Colonic mucosa (tissue), 4 donors: ENCODE data around the gene MRGPRG. TPM values are rescaled to one million over a fixed set of nuclear protein-coding genes. Genes with fewer than 3 reads are reported as not detected.

Experiments
- DNase-seq: peaks from one replicate; pipeline ENCODE4 v3.0.0-alpha.2; 2020
- H3K27ac ChIP-seq: fragments of 200-600 bp; one replicate; pipeline ENCODE4 v1.8.0; 2021
- H3K27me3 ChIP-seq: fragments of 200-600 bp; one replicate; pipeline ENCODE4 v1.8.0; 2021
- H3K36me3 ChIP-seq: fragments of 200-600 bp; one replicate; pipeline ENCODE4 v1.8.0; 2021
- H3K4me1 ChIP-seq: fragments of 200-600 bp; one replicate; pipeline ENCODE4 v1.8.0; 2021; ENCODE audit warnings: mild to moderate bottlenecking
- H3K4me3 ChIP-seq: fragments of 200-600 bp; one replicate; pipeline ENCODE4 v1.8.0; 2021
- H3K9ac ChIP-seq, 2 donors: one replicate each; pipeline ENCODE4 v1.7.0; 2013; ENCODE audit warnings: control low read depth in 2 of 2, low read depth in 2 of 2, low read length in 2 of 2
- H3K9me3 ChIP-seq: fragments of 200-600 bp; one replicate; pipeline ENCODE4 v1.8.0; 2021
- intact Hi-C: fragments of 100-400 bp; cut with DNase I; formaldehyde crosslinking; loops from one replicate; pipeline ENCODE4 v1.14.1; 2022
- total RNA-seq, 2 donors: library from RNA; stranded (reverse); fragmentation: NEBNext Ultra II Directional in 1 of 2; extraction: Animal tissue kit (Norgen Biotek cat#: 25700) in 1 of 2; gene quantifications; one replicate each; pipeline ENCODE4 v1.2.1, GENCODE V29; 2021
- TF ChIP-seq, protein P1 (sequence below): fragments of 200-600 bp; IDR thresholded peaks from one replicate; pipeline ENCODE4 v1.8.0; 2022; ENCODE audit warnings: antibody characterized with exemption, mild to moderate bottlenecking
- donor health status: healthy.
- donor health status: DM: no; HTN: no; CAD: no.
- donor health status: DM: no; HTN: no; CAD: no.

The MRGPRG gene
- total RNA-seq, 2 donors from 2014 or later, result not detected

DNA sequence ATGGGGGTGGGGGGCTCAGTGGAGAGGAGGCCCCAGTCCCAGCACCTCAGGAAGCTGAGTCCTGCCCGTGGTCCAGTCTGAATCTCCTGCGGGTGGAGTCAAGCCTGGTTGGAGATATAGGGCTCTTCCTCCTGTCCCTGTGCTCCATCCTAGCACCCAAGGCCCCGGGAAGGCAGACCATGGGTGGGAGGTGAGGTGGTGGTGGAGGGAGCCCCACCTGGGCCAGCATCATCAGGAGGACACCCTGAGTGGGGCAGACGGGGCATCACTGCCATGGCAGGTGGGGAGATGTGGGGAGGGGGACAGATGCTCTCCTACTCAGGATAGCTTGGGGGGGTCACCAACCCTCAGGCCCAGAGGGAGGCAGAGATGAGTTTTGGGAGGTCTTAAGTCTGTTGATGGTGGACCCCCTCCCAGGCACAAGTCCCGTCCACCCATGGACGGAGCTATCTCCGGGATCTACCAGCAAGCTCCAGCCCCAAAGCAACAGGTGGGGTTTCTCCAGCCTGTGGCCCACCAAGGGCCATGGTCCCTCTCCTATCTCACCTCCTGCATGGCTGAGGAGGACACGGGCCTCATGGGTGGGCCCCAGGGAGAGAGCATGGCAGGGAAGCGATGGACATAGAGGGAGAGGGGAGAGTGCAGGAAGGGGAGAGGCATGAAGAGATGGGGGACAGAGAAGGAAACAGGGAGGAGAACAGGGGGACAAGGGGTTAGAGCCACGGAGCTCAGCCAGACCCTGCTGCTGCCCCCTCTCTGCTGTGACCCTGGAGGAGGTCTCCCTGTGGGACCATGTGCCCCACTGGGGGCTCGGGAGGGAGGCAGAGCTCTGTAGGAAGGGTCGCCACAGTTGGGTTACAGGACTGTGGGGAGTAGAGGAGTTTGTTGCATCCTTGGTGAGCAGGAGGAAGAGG, 12.3 kb upstream of the MRGPRG start:
- Histone ChIP-seq H3K27me3 (no peaks in the 10 kb centered on the region), H3K27ac (no peak overlapping the region)
- DNase-seq, result no peak

DNA sequence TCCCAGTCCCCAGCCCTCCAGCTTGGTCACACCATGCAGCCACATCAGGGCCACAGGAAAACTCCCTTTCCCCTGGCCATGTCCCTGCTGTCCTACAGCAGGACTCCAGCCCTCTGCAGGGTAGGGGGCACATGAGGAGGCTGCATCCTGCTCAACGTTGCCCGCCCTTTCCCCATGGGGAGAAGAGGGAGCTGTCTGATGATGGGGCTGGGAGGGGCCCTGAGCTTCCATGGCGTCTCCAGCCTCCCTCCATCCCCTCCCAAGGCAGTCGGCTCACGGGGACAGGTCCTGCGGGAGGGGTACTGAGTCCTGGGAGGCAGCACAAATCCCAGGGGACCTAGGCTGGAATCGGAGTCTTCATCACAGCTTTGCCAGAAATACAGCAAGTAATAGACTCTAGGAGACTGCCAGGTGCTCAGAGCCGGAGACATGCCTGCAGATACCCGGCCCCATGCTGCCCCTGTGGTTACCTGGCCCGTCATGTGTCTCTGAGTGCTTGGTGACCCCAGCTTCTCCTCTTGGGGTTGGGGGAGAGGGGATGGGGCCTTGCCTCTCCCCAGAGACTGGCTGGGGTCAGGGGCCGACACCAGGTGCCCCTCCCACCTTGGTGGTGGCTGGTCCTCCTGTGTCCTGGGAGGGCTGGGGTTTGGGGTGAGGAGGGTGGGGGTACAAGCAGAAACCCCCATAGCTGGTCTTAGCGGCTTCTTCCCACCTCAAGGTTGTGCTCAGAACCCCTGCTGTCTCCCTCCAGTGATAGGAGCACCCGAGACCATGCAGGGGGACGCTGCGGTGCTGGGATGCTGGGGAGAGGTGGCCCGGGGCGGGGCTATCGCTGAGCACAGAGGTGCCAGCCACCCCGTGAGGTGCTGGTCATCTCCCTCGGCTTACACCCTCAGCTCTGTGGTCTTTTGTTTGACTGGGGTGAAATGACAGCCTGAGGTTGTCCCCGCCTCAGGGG, 11.3 kb upstream of the MRGPRG start:
- Histone ChIP-seq H3K36me3 (no peaks in the 10 kb centered on the region), H3K9me3 (no peaks in the 10 kb centered on the region), H3K27ac (no peak overlapping the region), H3K27me3 (no peaks in the 10 kb centered on the region), H3K4me3 (no peak overlapping the region), H3K4me1 (no peaks in the 10 kb centered on the region), H3K9ac (no peak overlapping the region)
- no peak for DNase-seq
- TF ChIP-seq, protein P1, sequence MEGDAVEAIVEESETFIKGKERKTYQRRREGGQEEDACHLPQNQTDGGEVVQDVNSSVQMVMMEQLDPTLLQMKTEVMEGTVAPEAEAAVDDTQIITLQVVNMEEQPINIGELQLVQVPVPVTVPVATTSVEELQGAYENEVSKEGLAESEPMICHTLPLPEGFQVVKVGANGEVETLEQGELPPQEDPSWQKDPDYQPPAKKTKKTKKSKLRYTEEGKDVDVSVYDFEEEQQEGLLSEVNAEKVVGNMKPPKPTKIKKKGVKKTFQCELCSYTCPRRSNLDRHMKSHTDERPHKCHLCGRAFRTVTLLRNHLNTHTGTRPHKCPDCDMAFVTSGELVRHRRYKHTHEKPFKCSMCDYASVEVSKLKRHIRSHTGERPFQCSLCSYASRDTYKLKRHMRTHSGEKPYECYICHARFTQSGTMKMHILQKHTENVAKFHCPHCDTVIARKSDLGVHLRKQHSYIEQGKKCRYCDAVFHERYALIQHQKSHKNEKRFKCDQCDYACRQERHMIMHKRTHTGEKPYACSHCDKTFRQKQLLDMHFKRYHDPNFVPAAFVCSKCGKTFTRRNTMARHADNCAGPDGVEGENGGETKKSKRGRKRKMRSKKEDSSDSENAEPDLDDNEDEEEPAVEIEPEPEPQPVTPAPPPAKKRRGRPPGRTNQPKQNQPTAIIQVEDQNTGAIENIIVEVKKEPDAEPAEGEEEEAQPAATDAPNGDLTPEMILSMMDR, result no peak
- intact Hi-C loops, result no loop called here

More for the DNA sequence above, 12.3 kb upstream of the MRGPRG start:
- H3K4me1 ChIP-seq, result no peaks in the 10 kb centered on the region
- H3K36me3 ChIP-seq, result no peaks in the 10 kb centered on the region
- no peak overlapping the region for H3K9ac ChIP-seq
- TF ChIP-seq, protein P1, result no peak
- no peaks in the 10 kb centered on the region for H3K9me3 ChIP-seq
- H3K4me3 ChIP-seq, result no peak overlapping the region
- intact Hi-C loops, result no loop called here

DNA sequence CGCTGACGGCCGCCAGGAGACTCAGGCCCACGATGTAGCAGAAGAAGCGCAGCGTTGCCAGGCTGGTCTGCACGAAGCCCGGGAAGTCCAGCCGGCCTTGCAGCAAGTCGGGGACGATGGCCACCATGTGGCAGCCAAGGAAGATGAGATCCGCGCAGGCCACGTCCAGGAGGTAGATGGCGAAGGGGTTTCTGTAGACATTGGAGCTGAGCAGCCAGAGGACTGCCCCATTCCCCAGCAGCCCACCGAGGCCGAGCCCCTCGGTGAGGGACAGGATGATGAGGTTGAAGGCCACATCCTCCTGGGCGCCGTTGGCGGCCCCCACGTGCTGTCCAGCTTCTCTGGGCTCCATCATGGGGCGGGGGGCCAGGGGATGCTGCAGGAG, 9.8 kb upstream of the MRGPRG start:
- H3K4me1 ChIP-seq, result no peaks in the 10 kb centered on the region
- no peak overlapping the region for H3K27ac ChIP-seq
- no peak for DNase-seq
- no peak overlapping the region for H3K9ac ChIP-seq
- no peaks in the 10 kb centered on the region for H3K27me3 ChIP-seq
- H3K36me3 ChIP-seq, result no peaks in the 10 kb centered on the region
- TF ChIP-seq, protein P1, result no peak
- H3K9me3 ChIP-seq, result no peaks in the 10 kb centered on the region
- H3K4me3 ChIP-seq, result no peak overlapping the region
- intact Hi-C loops, result no loop called here

DNA sequence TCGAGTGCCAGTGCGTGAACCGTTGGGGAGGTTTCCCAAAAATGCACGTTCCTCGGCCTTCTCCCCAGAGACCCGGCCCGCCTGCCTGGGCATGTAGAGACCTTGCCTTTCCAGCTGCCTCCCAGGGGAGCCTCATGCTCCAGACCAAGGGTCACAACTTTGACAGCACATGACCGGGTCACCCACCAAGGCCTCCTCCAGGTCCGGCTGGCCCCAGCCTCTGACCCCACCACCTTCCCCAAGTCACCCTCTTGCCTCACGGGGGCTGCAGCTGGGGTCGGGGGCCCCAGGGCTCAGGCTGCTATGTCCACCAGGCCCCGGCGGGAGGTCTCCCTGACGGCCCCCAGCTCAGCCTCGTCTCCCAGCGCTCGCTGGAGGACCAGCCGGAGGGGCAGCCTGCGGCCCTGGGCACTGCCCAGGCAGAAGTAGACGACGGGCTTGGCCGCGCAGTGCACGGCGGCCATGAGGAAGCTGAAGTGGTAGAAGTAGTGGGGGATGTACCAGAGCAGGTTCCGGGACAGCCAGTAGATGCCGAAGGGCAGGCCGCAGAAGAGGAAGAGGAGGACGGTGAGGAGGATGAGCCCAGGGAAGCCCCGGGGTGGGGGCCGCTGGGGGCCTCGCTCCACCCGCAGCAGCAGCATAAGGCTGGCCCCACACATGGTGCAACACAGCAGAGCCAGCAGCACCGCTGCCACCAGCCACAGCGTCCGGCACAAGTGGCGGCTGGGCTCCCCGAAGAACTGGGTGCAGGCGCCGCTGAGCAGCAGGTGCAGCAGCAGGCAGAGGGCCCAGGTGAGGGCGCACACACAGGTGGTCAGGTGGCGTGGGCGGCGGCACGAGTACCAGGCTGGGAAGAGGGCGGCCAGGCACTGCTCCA, 9.2 kb upstream of the MRGPRG start:
- Histone ChIP-seq H3K4me1 (no peaks in the 10 kb centered on the region), H3K4me3 (no peak overlapping the region), H3K27me3 (no peaks in the 10 kb centered on the region), H3K9ac (no peak overlapping the region), H3K36me3 (no peaks in the 10 kb centered on the region), H3K27ac (no peak overlapping the region), H3K9me3 (no peaks in the 10 kb centered on the region)
- intact Hi-C loops, result no loop called here
- TF ChIP-seq, protein P1, result no peak
- no peak for DNase-seq
